GM18520 (cell line): Measurements from ENCODE around the gene EPHA6.

ENCODE experiments used
- ATAC-seq: cut with Tn5 transposase; IDR thresholded peaks from one replicate; pipeline ENCODE4 v1.9.1; 2021; ENCODE audit not compliant: unreplicated experiment

EPHA6 gene

DNA sequence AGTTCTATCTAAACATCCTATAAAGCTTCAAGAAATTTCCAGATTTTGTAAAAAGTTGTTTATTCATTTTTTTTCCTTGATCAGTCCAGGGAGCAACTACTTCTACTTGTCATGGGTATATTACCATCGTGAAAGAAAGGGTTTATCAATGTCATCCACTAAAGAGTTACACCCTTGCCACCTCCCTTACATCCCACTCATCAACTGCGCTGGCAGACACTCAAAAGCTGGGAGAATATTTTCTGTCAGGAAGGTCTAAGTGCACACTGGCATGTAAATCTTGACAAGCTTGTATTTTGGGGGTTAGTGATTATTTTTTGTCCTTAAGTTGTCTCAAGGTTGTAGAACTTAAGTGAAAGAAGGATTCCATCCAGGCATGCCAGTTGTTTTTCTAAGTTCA lies 761.8 kb downstream of the EPHA6 start:
- ATAC-seq: no peak

- peak; percentile 51 for ATAC-seq
Measured at GRCh38 chr3:97579365-97579764, 765.0 kb downstream of the EPHA6 start.

- ATAC-seq: no peak
Measured at GRCh38 chr3:97610626-97611025, 796.2 kb downstream of the EPHA6 start.

GRCh38 chr3:97612632-97613031 lies 798.2 kb downstream of the EPHA6 start:
- no peak for ATAC-seq

DNA sequence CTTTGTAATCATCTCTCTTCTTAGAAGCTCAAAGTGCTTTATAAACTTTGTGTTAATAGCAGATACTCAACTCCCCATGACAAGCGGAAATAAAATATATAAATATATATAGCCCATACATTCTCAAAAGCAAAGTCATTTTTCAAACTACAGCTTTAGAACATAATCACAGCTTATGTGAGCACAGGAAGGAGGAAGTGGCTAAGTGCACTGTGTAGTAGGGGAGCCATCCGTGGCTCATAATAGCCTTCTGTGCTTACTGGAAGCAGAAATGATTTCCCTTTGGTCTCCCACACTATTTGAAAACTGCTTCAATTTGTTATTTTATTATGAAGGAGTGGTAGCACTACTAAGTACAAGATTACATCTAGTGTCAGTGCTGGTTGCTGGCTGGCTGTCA lies 798.7 kb downstream of the EPHA6 start:
- no peak for ATAC-seq

GRCh38 chr3:97620514-97620913 lies 806.1 kb downstream of the EPHA6 start:
- peak; percentile 26 for ATAC-seq

DNA sequence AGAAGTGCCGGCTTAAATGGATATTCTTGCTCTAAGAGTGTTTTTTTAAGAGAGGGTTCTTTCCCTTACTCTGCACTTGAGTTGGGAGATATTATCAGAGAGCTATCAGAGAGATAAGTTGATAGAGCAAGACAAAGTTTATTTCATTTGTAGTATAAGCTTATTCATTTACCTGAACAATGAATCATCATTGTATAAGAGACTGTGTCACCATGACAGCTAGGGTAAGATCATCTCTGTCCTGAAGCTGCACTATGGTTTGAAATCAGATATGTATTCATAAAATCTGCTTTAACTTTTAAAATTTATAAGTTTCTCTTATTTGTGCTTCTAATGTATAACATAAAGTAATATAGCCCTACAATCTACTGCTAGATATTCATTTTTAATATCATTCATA lies 822.1 kb downstream of the EPHA6 start:
- ATAC-seq: no peak

DNA sequence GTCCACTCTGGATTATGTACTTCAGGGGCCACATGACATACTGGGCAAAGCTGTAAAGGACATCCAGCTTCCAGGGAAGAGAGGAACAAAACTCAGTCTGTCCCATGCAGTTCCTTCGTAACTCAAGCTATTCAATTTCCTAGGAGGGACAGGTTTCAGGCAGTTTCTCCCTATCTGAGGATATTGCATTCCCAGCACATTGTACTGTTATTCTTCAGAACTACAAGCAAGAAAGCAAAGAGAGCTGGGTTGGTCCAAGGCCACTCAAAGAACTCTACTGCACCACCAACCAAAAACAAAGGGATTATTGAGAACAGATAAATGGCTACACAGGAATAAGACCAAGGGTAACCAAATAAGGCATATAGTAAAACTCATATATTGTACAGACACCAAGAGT lies 832.5 kb downstream of the EPHA6 start:
- ATAC-seq: no peak

DNA sequence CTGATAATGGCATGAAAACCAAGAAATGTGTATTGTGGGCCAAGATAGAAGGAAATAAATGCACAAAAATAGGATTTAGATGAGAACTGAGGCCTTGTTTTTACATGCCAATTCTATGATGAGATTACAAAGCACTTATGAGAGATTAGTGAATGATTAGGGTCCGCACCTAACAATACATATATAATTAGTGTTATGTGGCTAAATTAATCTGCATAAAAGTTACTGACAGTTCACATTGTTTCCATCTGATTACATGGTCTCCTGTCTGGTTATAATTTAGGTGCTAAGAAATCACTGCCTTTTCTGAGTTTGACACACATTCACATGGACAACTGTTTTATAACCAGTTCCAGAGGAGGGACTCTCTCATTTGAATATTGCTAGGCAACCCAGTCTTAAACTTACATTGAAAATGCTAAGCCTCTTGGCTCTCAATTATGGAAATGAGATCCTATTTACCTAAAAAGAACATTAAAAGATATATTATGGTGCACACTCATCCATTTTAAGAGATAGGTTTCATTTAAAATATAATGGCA lies 833.1 kb downstream of the EPHA6 start:
- ATAC-seq: no peak

DNA sequence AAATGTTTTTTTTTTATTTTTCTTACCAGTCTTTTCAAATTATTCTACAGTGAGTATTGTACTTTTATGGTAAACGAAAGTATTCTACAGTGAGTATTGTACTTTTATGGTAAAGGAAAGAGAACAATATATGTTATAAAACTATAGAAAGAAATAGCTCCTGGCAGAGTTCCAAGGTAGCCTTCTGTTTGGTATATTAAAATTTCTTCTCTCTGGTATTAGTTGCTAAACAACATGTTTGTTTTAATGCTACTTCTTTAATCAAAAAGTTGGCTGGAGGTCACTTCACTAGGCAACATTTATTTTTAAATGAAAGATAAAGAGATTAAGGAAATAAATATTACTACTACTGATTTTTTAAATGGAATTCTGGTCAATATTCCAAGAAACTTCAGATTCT lies 841.6 kb downstream of the EPHA6 start:
- ATAC-seq: no peak

- ATAC-seq: no peak
Measured at GRCh38 chr3:97656638-97657037, 842.2 kb downstream of the EPHA6 start.

GRCh38 chr3:97658668-97659285 lies 844.4 kb downstream of the EPHA6 start:
- no peak for ATAC-seq

GRCh38 chr3:97662264-97662663 lies 847.9 kb downstream of the EPHA6 start:
- ATAC-seq: no peak

GRCh38 chr3:97662762-97663161 lies 848.4 kb downstream of the EPHA6 start:
- no peak for ATAC-seq

GRCh38 chr3:97665896-97666295 lies 851.5 kb downstream of the EPHA6 start:
- no peak for ATAC-seq

- ATAC-seq: no peak
Measured at GRCh38 chr3:97670952-97671351, 856.6 kb downstream of the EPHA6 start.

DNA sequence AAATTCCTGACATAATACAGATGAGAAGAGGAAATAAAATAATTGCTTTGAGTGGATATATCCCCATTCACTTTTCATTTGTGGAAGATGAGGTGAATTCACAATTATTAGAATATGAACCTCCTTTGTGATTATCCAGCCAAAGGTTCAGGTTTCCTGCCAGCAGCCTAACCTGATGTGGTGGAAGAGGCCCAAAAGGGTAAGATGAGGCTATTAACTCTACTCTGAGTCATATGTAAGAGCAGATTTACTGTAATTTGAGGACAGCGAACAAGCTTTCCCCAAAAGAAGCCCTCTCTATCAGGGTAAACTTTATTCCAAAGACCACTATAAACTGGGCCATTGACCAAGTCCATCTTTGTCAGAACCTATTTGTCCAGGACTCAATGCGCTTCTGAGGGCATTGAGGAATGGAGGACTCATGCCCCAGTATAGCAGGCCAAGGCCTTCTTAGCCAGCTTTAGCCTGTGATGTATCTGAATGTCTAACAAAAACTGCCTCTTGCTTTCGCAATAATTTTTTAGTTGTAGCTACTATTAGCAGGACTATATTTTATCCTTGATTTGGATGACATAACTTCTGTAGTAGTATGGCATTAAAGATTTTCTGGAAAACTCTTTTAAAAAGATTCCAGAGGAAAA lies 859.1 kb downstream of the EPHA6 start:
- ATAC-seq: no peak

DNA sequence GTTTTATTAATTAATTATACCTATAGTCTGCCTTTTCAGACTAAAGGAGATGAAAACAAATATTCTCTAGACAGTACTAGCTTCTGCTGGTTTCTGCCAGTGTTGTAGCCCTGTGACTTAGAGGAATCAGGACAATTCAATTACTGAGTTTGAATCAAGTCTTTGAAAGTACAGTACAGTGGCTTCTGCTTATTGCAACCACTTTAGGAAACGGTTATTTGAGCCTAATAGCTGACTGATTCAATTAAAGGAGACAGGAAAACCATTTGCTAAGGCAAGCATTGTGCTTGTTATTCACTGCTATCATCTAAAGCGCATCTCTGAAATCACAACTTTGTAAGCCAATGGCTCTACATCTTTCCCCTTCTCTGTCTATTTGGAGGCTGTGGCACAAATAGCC lies 860.1 kb downstream of the EPHA6 start:
- ATAC-seq: no peak

GRCh38 chr3:97680210-97680609 lies 865.8 kb downstream of the EPHA6 start:
- no peak for ATAC-seq

DNA sequence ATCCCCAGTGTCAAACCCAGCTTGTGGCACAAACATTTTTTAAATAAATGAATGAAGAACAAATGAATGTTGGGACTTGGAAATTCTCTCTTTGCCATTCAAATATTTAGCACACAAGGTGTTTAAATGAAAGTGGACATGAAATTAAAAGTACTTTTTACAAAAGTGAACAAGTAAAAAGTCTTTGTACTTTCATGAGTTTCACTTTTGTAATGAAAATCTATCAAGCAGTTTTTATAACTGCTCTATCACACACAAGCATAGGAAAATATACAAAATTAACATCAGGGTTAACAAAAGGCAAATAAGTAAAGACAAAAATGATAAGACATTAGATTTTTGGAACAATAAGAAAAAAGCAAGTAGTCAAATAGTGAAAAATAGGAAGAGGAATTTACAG lies 866.3 kb downstream of the EPHA6 start:
- no peak for ATAC-seq

GRCh38 chr3:97684490-97684889 lies 870.1 kb downstream of the EPHA6 start:
- ATAC-seq: no peak

- no peak for ATAC-seq
Measured at GRCh38 chr3:97686258-97686657, 871.9 kb downstream of the EPHA6 start.

DNA sequence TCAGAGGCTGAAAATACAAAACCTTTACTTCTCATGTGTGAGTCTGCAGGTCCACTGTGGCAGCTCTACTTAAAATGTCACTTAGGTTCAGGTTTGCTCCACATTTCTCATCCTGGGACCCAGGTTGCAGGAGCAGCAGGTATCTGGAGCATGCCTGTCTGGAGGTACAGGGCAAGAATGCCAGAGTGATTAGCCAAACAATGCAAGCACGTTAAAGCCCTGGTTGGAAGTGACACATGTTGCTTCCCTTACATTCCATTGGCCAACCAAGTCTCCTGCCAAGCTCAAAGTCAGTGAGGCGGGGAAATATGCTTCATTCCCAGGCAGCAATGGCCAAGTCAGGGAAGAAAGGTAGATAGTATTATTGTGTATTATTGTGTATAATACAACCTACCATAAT lies 873.3 kb downstream of the EPHA6 start:
- ATAC-seq: no peak
